KMS-11 (cell line): ENCODE results near the gene ECT2L.

Experiments used
- H2AFZ ChIP-seq: fragments of 200-600 bp; sonication (generic); 2 replicates; pipeline ENCODE4 v1.6.1; 2016; ENCODE audit warnings: antibody characterized with exemption, mixed run types, low read depth
- H3K27ac ChIP-seq: fragments of 200-600 bp; sonication (generic); 2 replicates; pipeline ENCODE4 v1.6.1; 2016; ENCODE audit warnings: mild to moderate bottlenecking, mixed run types
- H3K27me3 ChIP-seq: fragments of 200-600 bp; sonication (generic); 2 replicates; pipeline ENCODE4 v1.6.1; 2017; ENCODE audit warnings: mild to moderate bottlenecking, low read depth, mixed run types, moderate library complexity; ENCODE audit not compliant: insufficient read depth
- H3K36me3 ChIP-seq: fragments of 200-600 bp; sonication (generic); 2 replicates; pipeline ENCODE4 v1.6.1; 2017; ENCODE audit warnings: mild to moderate bottlenecking, mixed run types; ENCODE audit not compliant: insufficient read depth
- H3K4me1 ChIP-seq: fragments of 200-600 bp; sonication (generic); 2 replicates; pipeline ENCODE4 v1.6.1; 2016; ENCODE audit warnings: mild to moderate bottlenecking, low read depth, mixed run types; ENCODE audit not compliant: poor library complexity, severe bottlenecking
- H3K4me2 ChIP-seq: fragments of 200-600 bp; sonication (generic); 2 replicates; pipeline ENCODE4 v1.7.0; 2016; ENCODE audit warnings: mild to moderate bottlenecking, mixed run types
- H3K4me3 ChIP-seq: fragments of 200-600 bp; sonication (generic); IDR thresholded peaks from 2 replicates; pipeline ENCODE4 v1.6.1; 2017; ENCODE audit warnings: low read depth, low read length, mixed read lengths; ENCODE audit not compliant: insufficient read depth
- H3K79me2 ChIP-seq: fragments of 200-600 bp; sonication (generic); 2 replicates; pipeline ENCODE4 v1.6.1; 2016; ENCODE audit warnings: low read depth, mixed run types; ENCODE audit not compliant: insufficient read depth
- H3K9ac ChIP-seq: fragments of 200-600 bp; sonication (generic); 2 replicates; pipeline ENCODE4 v1.6.1; 2016; ENCODE audit warnings: mild to moderate bottlenecking, mixed run types
- H4K20me1 ChIP-seq: fragments of 200-600 bp; sonication (generic); 2 replicates; pipeline ENCODE4 v1.6.1; 2016; ENCODE audit warnings: mild to moderate bottlenecking, mixed run types; ENCODE audit not compliant: insufficient read depth
- TF ChIP-seq, protein P1 (sequence below): fragments of 200-600 bp; sonication (generic); conservative IDR thresholded peaks from 2 replicates; pipeline ENCODE4 v1.6.1; 2017; ENCODE audit warnings: low read depth, mild to moderate bottlenecking, antibody characterized with exemption, low read length, moderate library complexity, mixed read lengths

ECT2L gene

GRCh38 chr6:138818496-138819194 is 22.8 kb downstream of the ECT2L start:
- no peak overlapping the region for H3K4me3 ChIP-seq
- H3K4me2 ChIP-seq = no peak overlapping the region
- no peaks in the 10 kb centered on the region for H3K79me2 ChIP-seq
- no peaks in the 10 kb centered on the region for H3K36me3 ChIP-seq
- no peaks in the 10 kb centered on the region for H3K4me1 ChIP-seq
- H3K9ac ChIP-seq = no peak overlapping the region
- no peak overlapping the region for H3K27ac ChIP-seq
- TF ChIP-seq, protein P1, sequence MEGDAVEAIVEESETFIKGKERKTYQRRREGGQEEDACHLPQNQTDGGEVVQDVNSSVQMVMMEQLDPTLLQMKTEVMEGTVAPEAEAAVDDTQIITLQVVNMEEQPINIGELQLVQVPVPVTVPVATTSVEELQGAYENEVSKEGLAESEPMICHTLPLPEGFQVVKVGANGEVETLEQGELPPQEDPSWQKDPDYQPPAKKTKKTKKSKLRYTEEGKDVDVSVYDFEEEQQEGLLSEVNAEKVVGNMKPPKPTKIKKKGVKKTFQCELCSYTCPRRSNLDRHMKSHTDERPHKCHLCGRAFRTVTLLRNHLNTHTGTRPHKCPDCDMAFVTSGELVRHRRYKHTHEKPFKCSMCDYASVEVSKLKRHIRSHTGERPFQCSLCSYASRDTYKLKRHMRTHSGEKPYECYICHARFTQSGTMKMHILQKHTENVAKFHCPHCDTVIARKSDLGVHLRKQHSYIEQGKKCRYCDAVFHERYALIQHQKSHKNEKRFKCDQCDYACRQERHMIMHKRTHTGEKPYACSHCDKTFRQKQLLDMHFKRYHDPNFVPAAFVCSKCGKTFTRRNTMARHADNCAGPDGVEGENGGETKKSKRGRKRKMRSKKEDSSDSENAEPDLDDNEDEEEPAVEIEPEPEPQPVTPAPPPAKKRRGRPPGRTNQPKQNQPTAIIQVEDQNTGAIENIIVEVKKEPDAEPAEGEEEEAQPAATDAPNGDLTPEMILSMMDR = no peak
- H3K27me3 ChIP-seq = no peaks in the 10 kb centered on the region
- H4K20me1 ChIP-seq = no peaks in the 10 kb centered on the region
- H2AFZ ChIP-seq = no peak overlapping the region

GRCh38 chr6:138821519-138821918 is 25.6 kb downstream of the ECT2L start:
- no peak overlapping the region for H3K4me2 ChIP-seq
- H3K27ac ChIP-seq = no peak overlapping the region
- TF ChIP-seq, protein P1 = no peak

GRCh38 chr6:138824482-138825144 is 28.7 kb downstream of the ECT2L start:
- no peak overlapping the region for H3K27ac ChIP-seq

More at GRCh38 chr6:138821519-138821918, 25.6 kb downstream of the ECT2L start:
- no peak overlapping the region for H2AFZ ChIP-seq
- no peaks in the 10 kb centered on the region for H3K27me3 ChIP-seq
- H3K4me1 ChIP-seq = no peaks in the 10 kb centered on the region
- H4K20me1 ChIP-seq = no peaks in the 10 kb centered on the region
- H3K36me3 ChIP-seq = no peaks in the 10 kb centered on the region
- H3K4me3 ChIP-seq = no peak overlapping the region
- H3K9ac ChIP-seq = no peak overlapping the region
- no peaks in the 10 kb centered on the region for H3K79me2 ChIP-seq

GRCh38 chr6:138830248-138830647 is 34.4 kb downstream of the ECT2L start:
- H3K36me3 ChIP-seq = no peaks in the 10 kb centered on the region
- no peak overlapping the region for H2AFZ ChIP-seq
- TF ChIP-seq, protein P1 = no peak

More at GRCh38 chr6:138824482-138825144, 28.7 kb downstream of the ECT2L start:
- H3K9ac ChIP-seq = no peak overlapping the region
- TF ChIP-seq, protein P1 = no peak
- no peaks in the 10 kb centered on the region for H3K79me2 ChIP-seq
- H3K4me3 ChIP-seq = no peak overlapping the region
- no peak overlapping the region for H3K4me2 ChIP-seq
- no peaks in the 10 kb centered on the region for H4K20me1 ChIP-seq
- H3K27me3 ChIP-seq = no peaks in the 10 kb centered on the region
- H3K4me1 ChIP-seq = no peaks in the 10 kb centered on the region
- no peaks in the 10 kb centered on the region for H3K36me3 ChIP-seq
- H2AFZ ChIP-seq = no peak overlapping the region

More at GRCh38 chr6:138830248-138830647, 34.4 kb downstream of the ECT2L start:
- Histone ChIP-seq H3K27me3 (no peaks in the 10 kb centered on the region), H3K27ac (no peak overlapping the region), H4K20me1 (no peaks in the 10 kb centered on the region), H3K4me1 (no peaks in the 10 kb centered on the region), H3K9ac (no peak overlapping the region), H3K79me2 (no peaks in the 10 kb centered on the region), H3K4me2 (no peak overlapping the region), H3K4me3 (no peak overlapping the region)
